HepG2 (cell line): ENCODE results near the gene ZNF211. TPM values are rescaled to one million over a fixed set of nuclear protein-coding genes. Genes with fewer than 3 reads are reported as not detected.

Experiments used
- ATAC-seq: fragments of 200-7000 bp; cut with Tn5 transposase; 3 replicates; pipeline ENCODE4 v1.9.1; 2020; ENCODE audit warnings: mild to moderate bottlenecking, moderate library complexity
- BruUV-seq: library from RNA; stranded (reverse); fragments of 400-500 nt; replicated peaks from 2 replicates; lab custom pipeline; 2021; lab: Mats Ljungman, UMichigan
- CTCF ChIA-PET: fragments of 300-600 bp; formaldehyde crosslinking; extraction: SDS; loops from one replicate; lab custom pipeline; 2021; ENCODE audit warnings: low total read pairs, inconsistent platforms, low intra/inter-chr PET ratio; lab: Yijun Ruan, JAX
- POLR2A ChIA-PET: fragments of 350-600 bp; sonication (Branson Sonifier 250); formaldehyde crosslinking; loops from one replicate; lab custom pipeline; 2020; ENCODE audit warnings: antibody characterized with exemption, inconsistent platforms; lab: Yijun Ruan, JAX
- DNase-seq: peaks from one replicate; pipeline ENCODE4 v3.0.0-alpha.2; 2015; ENCODE audit warnings: low spot score
- FAIRE-seq: peaks from 3 replicates; lab custom pipeline; 2011; peaks lifted over from hg19 to GRCh38; lab: Jason Lieb, UNC
- H2AFZ ChIP-seq: one replicate; pipeline ENCODE4 v1.6.1; 2011; ENCODE audit warnings: low read length, inconsistent platforms
- H3K27ac ChIP-seq: fragments of 300-600 bp; 3 replicates; pipeline ENCODE4 v1.8.0; 2011; ENCODE audit warnings: mixed run types, mild to moderate bottlenecking, mixed read lengths, low read length, inconsistent platforms; ENCODE audit not compliant: insufficient read depth; ENCODE audit errors: extremely low read length
- H3K27me3 ChIP-seq, 2 experiments: fragments of 200-600 bp in 1 of 2; 2 replicates in 1 of 2; 3 replicates in 1 of 2; pipeline versions ENCODE4 v1.6.0 to v1.8.0; 2011; ENCODE audit warnings: low read length in 2 of 2, mild to moderate bottlenecking in 2 of 2, moderate library complexity in 2 of 2, inconsistent platforms in 1 of 2; ENCODE audit not compliant: insufficient read depth in 2 of 2, control insufficient read depth in 1 of 2
- H3K36me3 ChIP-seq, 2 experiments: fragments of 200-600 bp in 1 of 2; replicated peaks in 1 of 2; 2 replicates in 1 of 2; 3 replicates in 1 of 2; pipeline versions ENCODE4 v1.5.1 to v1.8.0; 2011; ENCODE audit warnings: low read length in 2 of 2, inconsistent platforms in 1 of 2; ENCODE audit not compliant: insufficient read depth in 2 of 2, control insufficient read depth in 1 of 2
- H3K4me1 ChIP-seq: 2 replicates; pipeline ENCODE4 v1.5.1; 2012; ENCODE audit warnings: low read length, inconsistent platforms; ENCODE audit not compliant: insufficient read depth
- H3K4me2 ChIP-seq: 2 replicates; pipeline ENCODE4 v1.6.0; 2011; ENCODE audit warnings: low read depth, low read length, inconsistent platforms
- H3K4me3 ChIP-seq, 3 experiments: fragments of 200-600 bp in 1 of 3; sonication (generic), shearing (Covaris generic) in 1 of 3; replicated peaks in 1 of 3; 2 replicates each; pipeline ENCODE4 v1.5.1; 2011 to 2016; ENCODE audit warnings: low read length in 3 of 3, inconsistent platforms in 2 of 3, low read depth in 2 of 3, mild to moderate bottlenecking in 2 of 3, control low read depth in 1 of 3, mixed read lengths in 1 of 3; ENCODE audit not compliant: insufficient read depth in 1 of 3
- H3K79me2 ChIP-seq: one replicate; pipeline ENCODE4 v1.6.1; 2011; ENCODE audit warnings: low read length, inconsistent platforms; ENCODE audit not compliant: insufficient read depth
- H3K9ac ChIP-seq: 2 replicates; pipeline ENCODE4 v1.6.0; 2011; ENCODE audit warnings: mild to moderate bottlenecking, low read depth, low read length, inconsistent platforms; ENCODE audit not compliant: insufficient read depth
- H3K9me3 ChIP-seq: 2 replicates; pipeline ENCODE4 v1.5.1; 2012; ENCODE audit warnings: mild to moderate bottlenecking, low read length
- H4K20me1 ChIP-seq: 2 replicates; pipeline ENCODE4 v1.6.0; 2011; ENCODE audit warnings: inconsistent platforms, mild to moderate bottlenecking, low read length, moderate library complexity; ENCODE audit not compliant: insufficient read depth
- CEBPG ChIP-seq: IDR thresholded peaks from 2 replicates; pipeline ENCODE4 v1.6.1; 2016
- MAF1 ChIP-seq: sonication (generic); formaldehyde crosslinking; IDR thresholded peaks from 2 replicates; pipeline ENCODE4 v1.5.0; 2020; ENCODE audit warnings: missing genetic modification reagents, borderline replicate concordance
- PRDM10 ChIP-seq: sonication (generic); formaldehyde crosslinking; IDR thresholded peaks from 2 replicates; pipeline ENCODE4 v1.4.0; 2020; ENCODE audit warnings: low read depth, missing genetic modification reagents
- ZNF598 ChIP-seq: sonication (generic); formaldehyde crosslinking; IDR thresholded peaks from 2 replicates; pipeline ENCODE4 v1.5.1; 2020; ENCODE audit warnings: mild to moderate bottlenecking, missing genetic modification reagents, borderline replicate concordance
- ZNF780A ChIP-seq: sonication (generic); formaldehyde crosslinking; IDR thresholded peaks from 2 replicates; pipeline ENCODE4 v1.8.0; 2022; ENCODE audit warnings: mild to moderate bottlenecking, missing genetic modification reagents, moderate library complexity
- WGBS: methylation state at CpG from one replicate; pipeline ENCODE4 v1.1.6; 2017; ENCODE audit warnings: low lambda C conversion rate; 5-methylcytosine and 5-hydroxymethylcytosine counted together
- in situ Hi-C: cut with HindIII; loops from 2 replicates; pipeline ENCODE4 v1.10.0; 2017; ENCODE audit warnings: low pct_unique_long_range_greater_than_20kb; ENCODE audit not compliant: extremely low pct_ligation_motif_present
- intact Hi-C: fragments of 100-400 bp; cut with micrococcal nuclease; formaldehyde crosslinking; loops from one replicate; pipeline ENCODE4 v1.10.0; 2022; ENCODE audit not compliant: unreplicated experiment
- polyA plus RNA-seq, 8 experiments: library from polyadenylated mRNA; depleted of rRNA in 3 of 8; stranded (reverse) in 7 of 8; unstranded in 1 of 8; fragments of >200 nt; fragmentation: Illumina TruSeq in 4 of 8; extraction: Trizol in 4 of 8; gene quantifications; 2 replicates each; pipeline versions ENCODE4 v1.2.1 to v1.2.3, GENCODE V29; 2011 to 2016; ENCODE audit warnings: low read depth in 4 of 8, missing spikeins in 1 of 8, mixed read lengths in 1 of 8; ENCODE audit not compliant: insufficient read depth in 1 of 8
- total RNA-seq, 5 experiments: library from RNA; depleted of rRNA; stranded (reverse); fragments of >200 nt; fragmentation: Illumina TruSeq; extraction: Trizol; gene quantifications; 2 replicates each; pipeline ENCODE4 v1.2.3, GENCODE V29; 2016; ENCODE audit warnings: low read depth in 1 of 5

ZNF211 gene
- total and polyA plus RNA-seq, 2 of the 13 experiments (the other 11 are each of a cell fraction or from before 2014, with no cell fraction given), result 9.9 to 11.2 TPM

GRCh38 chr19:57656346-57656745 is 23.4 kb downstream of the ZNF211 start:
- ChIA-PET POLR2A (interaction anchor here (2.4 kb wide), 1 partner anchor 9 kb away, joined by 14 read pairs; no protein-coding TSS in a partner anchor), CTCF (no interaction called here)
- Histone ChIP-seq H3K9me3 (0 out of 2 replicates have a peak, but pooled peaks cover 8% of the 10 kb centered on the region), H3K4me3 (no peak overlapping the region), H3K27ac (no peak overlapping the region), H3K27me3 (no peaks in the 10 kb centered on the region), H3K36me3 (no peaks in the 10 kb centered on the region), H3K4me2 (no peak overlapping the region), H3K79me2 (no peaks in the 10 kb centered on the region), H3K9ac (no peak overlapping the region), H4K20me1 (no peaks in the 10 kb centered on the region; the same call in 1 of the 2 replicates), H3K4me1 (peaks cover 28% of the 10 kb centered on the region), H2AFZ (no peak overlapping the region)
- TF ChIP-seq ZNF780A (CRISPR knock-in tag) (no peak), MAF1 (CRISPR knock-in tag) (no peak), CEBPG (CRISPR knock-in tag) (no peak), ZNF598 (CRISPR knock-in tag) (no peak), PRDM10 (CRISPR knock-in tag) (no peak)
- in situ Hi-C loops (no loop called here), intact Hi-C loops (no loop called here)
- BruUV-seq, result no TSS peak
- FAIRE-seq (no peak), ATAC-seq (no peak), DNase-seq (no peak)
- 100% methylated on average over 1 of the region's 1 CpG for WGBS
